IMR-90 (cell line): ENCODE results near the gene COL24A1. TPM values are rescaled to one million over a fixed set of nuclear protein-coding genes. Genes with fewer than 3 reads are reported as not detected.
"Not testable (repeated sequence)": the region's sequence is repeated elsewhere in the genome, so short reads cannot be mapped to it uniquely, and the experiment has no call there.

Experiments
- ATAC-seq: fragments of 200-7000 bp; cut with Tn5 transposase; 2 replicates; pipeline ENCODE4 v1.9.1; 2020; ENCODE audit warnings: low read depth, mild to moderate bottlenecking, moderate library complexity
- BruUV-seq: library from RNA; stranded (reverse); fragments of 400-500 nt; replicated peaks from 2 replicates; lab custom pipeline; 2021; lab: Mats Ljungman, UMichigan
- CTCF ChIA-PET: fragments of 300-600 bp; formaldehyde crosslinking; extraction: SDS; loops from one replicate; lab custom pipeline; 2021; ENCODE audit warnings: antibody characterized with exemption; lab: Yijun Ruan, JAX
- POLR2A ChIA-PET: fragments of 300-600 bp; sonication (Branson Sonifier 250); formaldehyde crosslinking; loops from one replicate; lab custom pipeline; 2022; ENCODE audit warnings: antibody characterized with exemption; ENCODE audit not compliant: unreplicated experiment; lab: Charles Lee
- DNase-seq: peaks from one replicate; pipeline ENCODE4 v3.0.0; 2013
- H2AFZ ChIP-seq: replicated peaks from 2 replicates; pipeline ENCODE3; 2013; ENCODE audit warnings: low read length, mild to moderate bottlenecking; ENCODE audit not compliant: poor library complexity
- H2AK5ac ChIP-seq: 2 replicates; pipeline ENCODE4 v1.6.1; 2013; ENCODE audit warnings: low read depth, low read length, inconsistent platforms
- H2AK9ac ChIP-seq: replicated peaks from 2 replicates; pipeline ENCODE3; 2013; ENCODE audit warnings: mild to moderate bottlenecking, low read depth, low read length, moderate library complexity; ENCODE audit not compliant: poor library complexity
- H2BK120ac ChIP-seq: 2 replicates; pipeline ENCODE4 v1.6.1; 2013; ENCODE audit warnings: low read depth, low read length, inconsistent platforms
- H2BK15ac ChIP-seq: 3 replicates; pipeline ENCODE4 v1.6.1; 2013; ENCODE audit warnings: low read depth, low read length, inconsistent platforms
- H2BK20ac ChIP-seq: 2 replicates; pipeline ENCODE4 v1.6.1; 2013; ENCODE audit warnings: low read depth, mild to moderate bottlenecking, inconsistent platforms, low read length, moderate library complexity
- H2BK5ac ChIP-seq: 2 replicates; pipeline ENCODE4 v1.6.1; 2013; ENCODE audit warnings: mild to moderate bottlenecking, low read depth, low read length, inconsistent platforms; ENCODE audit not compliant: poor library complexity, severe bottlenecking
- H3K14ac ChIP-seq: replicated peaks from 2 replicates; pipeline ENCODE4 v1.6.1; 2013; ENCODE audit warnings: low read depth, low read length, inconsistent platforms
- H3K18ac ChIP-seq: 2 replicates; pipeline ENCODE4 v1.6.1; 2013; ENCODE audit warnings: low read depth, low read length, control low read depth
- H3K23ac ChIP-seq: 2 replicates; pipeline ENCODE4 v1.6.1; 2013; ENCODE audit warnings: low read depth, low read length, inconsistent platforms
- H3K27ac ChIP-seq: 2 replicates; pipeline ENCODE4 v1.5.1; 2013; ENCODE audit warnings: mild to moderate bottlenecking, control low read depth, low read length; ENCODE audit not compliant: insufficient read depth
- H3K27me3 ChIP-seq: 2 replicates; pipeline ENCODE4 v1.6.1; 2013; ENCODE audit warnings: low read length; ENCODE audit not compliant: control insufficient read depth, insufficient read depth
- H3K36me3 ChIP-seq: 2 replicates; pipeline ENCODE4 v1.6.1; 2013; ENCODE audit warnings: low read length, mixed read lengths; ENCODE audit not compliant: control insufficient read depth, insufficient read depth
- H3K4ac ChIP-seq: 2 replicates; pipeline ENCODE4 v1.6.1; 2013; ENCODE audit warnings: low read depth, low read length, inconsistent platforms
- H3K4me1 ChIP-seq: 2 replicates; pipeline ENCODE4 v1.6.1; 2013; ENCODE audit warnings: low read length, mixed read lengths; ENCODE audit not compliant: control insufficient read depth, insufficient read depth
- H3K4me2 ChIP-seq: 2 replicates; pipeline ENCODE4 v1.6.1; 2013; ENCODE audit warnings: low read depth, mild to moderate bottlenecking, control low read depth, low read length, moderate library complexity
- H3K4me3 ChIP-seq: 2 replicates; pipeline ENCODE4 v1.5.1; 2013; ENCODE audit warnings: low read depth, mild to moderate bottlenecking, control low read depth, low read length, moderate library complexity; ENCODE audit not compliant: insufficient read depth
- H3K56ac ChIP-seq: 2 replicates; pipeline ENCODE4 v1.6.1; 2013; ENCODE audit warnings: low read length, inconsistent platforms; ENCODE audit not compliant: insufficient read depth; ENCODE audit errors: extremely low read depth
- H3K79me1 ChIP-seq, 2 experiments: 2 replicates each; pipeline ENCODE4 v1.6.1; 2013; ENCODE audit warnings: low read length in 2 of 2, inconsistent platforms in 1 of 2, low read depth in 1 of 2
- H3K9ac ChIP-seq: 2 replicates; pipeline ENCODE4 v1.6.1; 2013; ENCODE audit warnings: low read depth, low read length, control low read depth
- H3K9me1 ChIP-seq: 2 replicates; pipeline ENCODE4 v1.6.1; 2013; ENCODE audit warnings: low read length, inconsistent platforms; ENCODE audit not compliant: insufficient read depth
- H3K9me3 ChIP-seq: 2 replicates; pipeline ENCODE4 v1.6.1; 2013; ENCODE audit warnings: low read length; ENCODE audit not compliant: control insufficient read depth, insufficient read depth
- H4K20me1 ChIP-seq: 2 replicates; pipeline ENCODE4 v1.6.1; 2013; ENCODE audit warnings: low read length, inconsistent platforms; ENCODE audit not compliant: insufficient read depth
- H4K5ac ChIP-seq: 2 replicates; pipeline ENCODE4 v1.6.1; 2013; ENCODE audit warnings: mild to moderate bottlenecking, low read depth, low read length, control low read depth
- H4K8ac ChIP-seq, 2 experiments: 2 replicates each; pipeline ENCODE4 v1.6.1; 2013; ENCODE audit warnings: low read depth in 2 of 2, low read length in 2 of 2, control low read depth in 1 of 2, inconsistent platforms in 1 of 2
- H4K91ac ChIP-seq: 2 replicates; pipeline ENCODE4 v1.6.1; 2013; ENCODE audit warnings: low read depth, low read length, inconsistent platforms; ENCODE audit not compliant: insufficient read depth
- BHLHE40 ChIP-seq: fragments of 150-350 bp; IDR thresholded peaks from 2 replicates; pipeline ENCODE4 v1.6.1; 2016; ENCODE audit warnings: mild to moderate bottlenecking, low read depth, low read length
- CHD1 ChIP-seq: IDR thresholded peaks from 2 replicates; pipeline ENCODE4 v1.6.1; 2012; ENCODE audit warnings: low read depth, low read length, improper control_type of control experiment
- MAZ ChIP-seq: IDR thresholded peaks from 2 replicates; pipeline ENCODE4 v1.6.1; 2012; ENCODE audit warnings: low read depth, mild to moderate bottlenecking, low read length, improper control_type of control experiment, moderate library complexity, borderline replicate concordance
- RCOR1 ChIP-seq: IDR thresholded peaks from 2 replicates; pipeline ENCODE4 v1.6.1; 2012; ENCODE audit warnings: mild to moderate bottlenecking, low read length, improper control_type of control experiment; ENCODE audit not compliant: insufficient replicate concordance
- WGBS, 2 experiments: methylation state at CpG; one replicate each; pipeline versions ENCODE4 v1.1.5 to v1.1.7; 2013; ENCODE audit warnings: missing lambda C conversion rate in 2 of 2; ENCODE audit not compliant: insufficient read length in 1 of 2; ENCODE audit errors: extremely low coverage in 2 of 2; 5-methylcytosine and 5-hydroxymethylcytosine counted together
- dilution Hi-C: fragments of 300-500 bp; cut with HindIII; formaldehyde crosslinking; loops from one replicate; pipeline ENCODE4 v1.14.3; 2018; ENCODE audit warnings: low sequenced_read_pairs; ENCODE audit not compliant: unreplicated experiment
- in situ Hi-C: fragments of 300-500 bp; cut with MboI; formaldehyde crosslinking; loops from 3 replicates; pipeline ENCODE4 v1.14.3; 2019; ENCODE audit warnings: low sequenced_read_pairs, inconsistent platforms, mixed read lengths
- intact Hi-C: fragments of 100-400 bp; cut with micrococcal nuclease; formaldehyde crosslinking; loops from 2 replicates; pipeline ENCODE4 v1.10.0; 2022
- polyA plus RNA-seq, 3 experiments: library from polyadenylated mRNA; depleted of rRNA; stranded (reverse); fragments of >200 nt; gene quantifications; 2 replicates each; pipeline ENCODE4 v1.2.3, GENCODE V29; 2012; ENCODE audit warnings: low replicate concordance in 1 of 3
- total RNA-seq: library from RNA; depleted of rRNA; stranded (reverse); fragments of >200 nt; gene quantifications from 2 replicates; pipeline ENCODE4 v1.2.3, GENCODE V29; 2012
- TF ChIP-seq, protein P1 (sequence below): conservative IDR thresholded peaks from 2 replicates; pipeline ENCODE4 v1.5.1; 2012; ENCODE audit warnings: mild to moderate bottlenecking, low read depth, low read length, improper control_type of control experiment

Gene COL24A1
- total and polyA plus RNA-seq, 2 of the 4 experiments (the other 2 are of a cell fraction) = 1.4 to 2.2 TPM

DNA sequence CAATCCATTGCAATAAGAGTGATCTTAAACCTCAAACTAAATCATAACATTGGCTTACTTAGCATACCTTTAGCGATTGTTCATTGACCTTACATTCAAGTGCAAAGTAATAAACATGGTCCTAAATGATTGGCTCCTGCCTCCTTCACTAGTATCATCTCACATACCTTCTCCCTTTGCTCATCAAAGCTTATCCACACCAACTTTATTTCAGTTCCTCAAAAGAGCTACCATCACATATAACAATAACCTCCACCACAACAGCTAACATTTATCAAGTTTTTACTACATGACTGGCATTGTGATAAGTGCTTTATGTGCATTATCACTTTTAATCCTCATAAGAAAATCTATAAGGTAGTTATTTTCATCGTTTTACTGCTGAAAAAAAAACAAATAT lies 198.8 kb downstream of the COL24A1 start:
- no TSS peak for BruUV-seq
- WGBS, 2 experiments = 86% methylated on average over 1 of the region's 2 CpGs; no CpG with 5 or more reads in 1 of the 2 experiments
- dilution Hi-C loops = no loop called here
- Histone ChIP-seq H3K9me3 (no peaks in the 10 kb centered on the region), H3K4me3 (no peak overlapping the region), H3K18ac (no peak overlapping the region), H4K91ac (no peak overlapping the region), H2BK5ac (no peak overlapping the region), H3K23ac (no peak overlapping the region), H4K8ac (no peak overlapping the region), H2AK5ac (no peak overlapping the region), H3K27me3 (no peaks in the 10 kb centered on the region), H3K9me1 (no peaks in the 10 kb centered on the region), H2BK15ac (no peak overlapping the region), H3K36me3 (no peaks in the 10 kb centered on the region), H2BK120ac (no peak overlapping the region), H3K4ac (no peak overlapping the region), H4K20me1 (no peaks in the 10 kb centered on the region), H3K27ac (no peak overlapping the region), H3K9ac (no peak overlapping the region), H2BK20ac (no peak overlapping the region), H3K56ac (no peak overlapping the region), H3K79me1 (no peaks in the 10 kb centered on the region), H2AK9ac (no peak overlapping the region), H3K14ac (no peak overlapping the region), H3K4me2 (no peak overlapping the region), H2AFZ (no peak overlapping the region), H4K5ac (no peak overlapping the region), H3K4me1 (no peaks in the 10 kb centered on the region)
- in situ Hi-C loops = no loop called here
- ChIA-PET POLR2A (no interaction called here), CTCF (no interaction called here)
- no peak for ATAC-seq
- intact Hi-C loops = no loop called here
- TF ChIP-seq MAZ = no peak
- no peak for TF ChIP-seq CHD1
- TF ChIP-seq RCOR1 = no peak
- TF ChIP-seq, protein P1, sequence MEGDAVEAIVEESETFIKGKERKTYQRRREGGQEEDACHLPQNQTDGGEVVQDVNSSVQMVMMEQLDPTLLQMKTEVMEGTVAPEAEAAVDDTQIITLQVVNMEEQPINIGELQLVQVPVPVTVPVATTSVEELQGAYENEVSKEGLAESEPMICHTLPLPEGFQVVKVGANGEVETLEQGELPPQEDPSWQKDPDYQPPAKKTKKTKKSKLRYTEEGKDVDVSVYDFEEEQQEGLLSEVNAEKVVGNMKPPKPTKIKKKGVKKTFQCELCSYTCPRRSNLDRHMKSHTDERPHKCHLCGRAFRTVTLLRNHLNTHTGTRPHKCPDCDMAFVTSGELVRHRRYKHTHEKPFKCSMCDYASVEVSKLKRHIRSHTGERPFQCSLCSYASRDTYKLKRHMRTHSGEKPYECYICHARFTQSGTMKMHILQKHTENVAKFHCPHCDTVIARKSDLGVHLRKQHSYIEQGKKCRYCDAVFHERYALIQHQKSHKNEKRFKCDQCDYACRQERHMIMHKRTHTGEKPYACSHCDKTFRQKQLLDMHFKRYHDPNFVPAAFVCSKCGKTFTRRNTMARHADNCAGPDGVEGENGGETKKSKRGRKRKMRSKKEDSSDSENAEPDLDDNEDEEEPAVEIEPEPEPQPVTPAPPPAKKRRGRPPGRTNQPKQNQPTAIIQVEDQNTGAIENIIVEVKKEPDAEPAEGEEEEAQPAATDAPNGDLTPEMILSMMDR = no peak
- TF ChIP-seq BHLHE40 = no peak
- no peak for DNase-seq

GRCh38 chr1:85955218-85955617 lies 201.4 kb downstream of the COL24A1 start:
- DNase-seq, H3K79me1 ChIP-seq, H3K4me2 ChIP-seq, H3K9ac ChIP-seq, H3K23ac ChIP-seq, H4K91ac ChIP-seq, H3K4me1 ChIP-seq, in situ Hi-C loops, H3K14ac ChIP-seq, dilution Hi-C loops, BruUV-seq, POLR2A ChIA-PET, CTCF ChIA-PET, H2AK5ac ChIP-seq, H3K27ac ChIP-seq, H3K56ac ChIP-seq, H2AK9ac ChIP-seq, H3K18ac ChIP-seq, H3K4ac ChIP-seq, H3K36me3 ChIP-seq, intact Hi-C loops, H4K5ac ChIP-seq, H2BK15ac ChIP-seq, H4K20me1 ChIP-seq, H2BK20ac ChIP-seq, ATAC-seq, H3K4me3 ChIP-seq, H3K27me3 ChIP-seq, H2BK120ac ChIP-seq, H2BK5ac ChIP-seq, H2AFZ ChIP-seq, H3K9me3 ChIP-seq, H4K8ac ChIP-seq, H3K9me1 ChIP-seq: not testable (repeated sequence)
- WGBS, 2 experiments = 100% methylated on average over 1 of the region's 7 CpGs; no CpG with 5 or more reads in 1 of the 2 experiments
